Fibroblast of villous mesenchyme (primary cell): Measurements from ENCODE around the gene C8B. TPM values are rescaled to one million over a fixed set of nuclear protein-coding genes. Genes with fewer than 3 reads are reported as not detected.

Experiments used
- DNase-seq: peaks from one replicate; pipeline ENCODE4 v3.0.0-alpha.2; 2010; ENCODE audit warnings: low read depth
- H3K4me3 ChIP-seq: 2 replicates; pipeline ENCODE4 v1.5.1; 2011; ENCODE audit warnings: low read depth, mild to moderate bottlenecking, low read length
- total RNA-seq: library from RNA; depleted of rRNA; stranded (reverse); fragments of >200 nt; gene quantifications from 2 replicates; pipeline ENCODE4 v1.2.3, GENCODE V29; 2012
- TF ChIP-seq, protein P1 (sequence below): IDR thresholded peaks from 2 replicates; pipeline ENCODE4 v1.5.1; 2012; ENCODE audit warnings: low read depth, mild to moderate bottlenecking, low read length; ENCODE audit not compliant: insufficient read depth

Gene C8B
- total RNA-seq, 1 donor: not detected

DNA sequence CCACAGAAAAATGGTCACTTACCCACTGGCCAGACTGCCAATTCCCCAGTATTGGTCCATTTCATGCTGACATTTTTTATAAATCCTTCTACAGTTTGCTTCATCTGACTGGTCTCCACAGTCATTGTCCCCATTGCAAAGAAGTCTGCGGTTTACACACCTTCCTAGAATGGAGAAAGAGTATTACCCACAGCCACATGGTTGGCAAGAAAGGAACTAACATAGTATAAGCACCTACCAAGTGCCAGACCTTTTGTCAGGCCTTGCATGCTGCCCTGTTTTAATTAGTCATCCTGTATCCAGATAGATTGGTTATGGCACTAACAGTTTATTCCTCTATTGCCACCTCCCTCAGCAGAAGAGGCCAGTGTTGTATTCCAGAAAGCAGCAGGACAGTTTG lies 11.2 kb downstream of the C8B start:
- DNase-seq: no peak
- no peak overlapping the region for H3K4me3 ChIP-seq
- TF ChIP-seq, protein P1, sequence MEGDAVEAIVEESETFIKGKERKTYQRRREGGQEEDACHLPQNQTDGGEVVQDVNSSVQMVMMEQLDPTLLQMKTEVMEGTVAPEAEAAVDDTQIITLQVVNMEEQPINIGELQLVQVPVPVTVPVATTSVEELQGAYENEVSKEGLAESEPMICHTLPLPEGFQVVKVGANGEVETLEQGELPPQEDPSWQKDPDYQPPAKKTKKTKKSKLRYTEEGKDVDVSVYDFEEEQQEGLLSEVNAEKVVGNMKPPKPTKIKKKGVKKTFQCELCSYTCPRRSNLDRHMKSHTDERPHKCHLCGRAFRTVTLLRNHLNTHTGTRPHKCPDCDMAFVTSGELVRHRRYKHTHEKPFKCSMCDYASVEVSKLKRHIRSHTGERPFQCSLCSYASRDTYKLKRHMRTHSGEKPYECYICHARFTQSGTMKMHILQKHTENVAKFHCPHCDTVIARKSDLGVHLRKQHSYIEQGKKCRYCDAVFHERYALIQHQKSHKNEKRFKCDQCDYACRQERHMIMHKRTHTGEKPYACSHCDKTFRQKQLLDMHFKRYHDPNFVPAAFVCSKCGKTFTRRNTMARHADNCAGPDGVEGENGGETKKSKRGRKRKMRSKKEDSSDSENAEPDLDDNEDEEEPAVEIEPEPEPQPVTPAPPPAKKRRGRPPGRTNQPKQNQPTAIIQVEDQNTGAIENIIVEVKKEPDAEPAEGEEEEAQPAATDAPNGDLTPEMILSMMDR: no peak

DNA sequence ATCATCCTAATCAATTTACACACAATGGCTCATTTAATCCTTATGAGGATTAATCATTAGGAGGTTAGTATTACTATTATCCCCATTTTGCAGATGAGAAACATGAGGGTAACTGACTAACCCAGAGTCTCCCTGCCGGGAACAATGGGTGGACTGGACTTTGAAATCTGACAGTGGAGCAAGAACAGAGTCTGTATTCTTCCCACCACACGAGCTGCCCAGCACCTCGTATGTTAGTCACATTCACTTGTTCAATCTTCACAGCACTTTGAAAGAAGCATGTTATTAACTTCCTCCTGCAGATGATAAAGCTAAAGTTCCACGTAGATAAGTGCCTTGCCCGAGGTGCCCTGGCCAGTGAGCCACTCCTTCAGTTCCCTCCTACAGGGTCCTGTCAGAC lies 12.4 kb downstream of the C8B start:
- no peak for DNase-seq
- TF ChIP-seq, protein P1: no peak
- no peak overlapping the region for H3K4me3 ChIP-seq

DNA sequence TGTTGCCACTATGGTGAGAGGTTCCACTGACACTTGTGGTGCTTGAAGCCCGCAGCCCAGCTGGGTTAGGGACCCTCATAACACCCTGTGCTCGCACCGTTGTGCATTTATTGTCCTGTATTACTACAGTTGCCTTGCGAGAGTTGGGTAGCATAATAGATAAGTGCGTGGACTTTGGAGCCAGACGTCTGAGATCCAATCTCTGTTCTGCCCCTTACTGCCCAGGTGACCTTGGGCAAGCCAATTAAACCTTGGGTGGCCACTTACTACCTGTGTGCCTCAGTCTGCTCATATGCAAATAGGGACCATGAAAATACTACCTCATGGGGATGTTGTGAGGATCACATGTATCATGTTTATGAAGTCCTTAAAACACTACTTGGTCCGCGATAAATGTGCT lies 13.3 kb downstream of the C8B start:
- H3K4me3 ChIP-seq: no peak overlapping the region
- TF ChIP-seq, protein P1: no peak
- DNase-seq: no peak

DNA sequence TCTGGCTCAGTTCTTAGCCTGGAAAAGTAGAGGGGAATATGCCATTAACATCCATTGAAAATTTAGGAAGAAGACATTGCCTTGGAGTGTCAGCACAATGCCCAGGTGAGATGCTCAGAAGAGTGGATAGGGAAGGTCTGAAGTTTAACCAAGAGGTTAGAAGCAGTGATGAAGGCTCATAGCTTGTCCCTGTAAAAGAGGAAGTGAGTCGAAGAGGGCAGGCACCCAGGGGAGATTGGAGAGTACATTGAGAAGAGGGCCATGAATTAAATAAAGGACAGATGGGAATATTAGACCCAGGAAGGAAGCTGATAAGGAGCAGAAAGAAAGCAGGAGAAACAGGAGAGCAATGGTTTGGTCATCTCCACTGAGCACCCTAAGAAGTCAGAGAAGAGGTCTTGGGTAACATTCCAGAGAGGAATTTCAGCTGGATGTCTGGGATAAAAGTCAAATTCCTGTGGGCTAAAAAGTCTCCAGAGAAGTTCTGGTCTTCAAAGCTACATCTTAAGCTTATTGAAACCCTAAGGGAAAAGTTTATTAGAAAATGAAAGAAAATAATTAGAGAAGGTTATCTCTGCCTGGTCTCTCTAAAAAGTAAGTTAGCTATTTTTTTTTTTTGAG lies 17.3 kb downstream of the C8B start:
- H3K4me3 ChIP-seq: no peak overlapping the region
- TF ChIP-seq, protein P1: no peak
- DNase-seq: no peak

DNA sequence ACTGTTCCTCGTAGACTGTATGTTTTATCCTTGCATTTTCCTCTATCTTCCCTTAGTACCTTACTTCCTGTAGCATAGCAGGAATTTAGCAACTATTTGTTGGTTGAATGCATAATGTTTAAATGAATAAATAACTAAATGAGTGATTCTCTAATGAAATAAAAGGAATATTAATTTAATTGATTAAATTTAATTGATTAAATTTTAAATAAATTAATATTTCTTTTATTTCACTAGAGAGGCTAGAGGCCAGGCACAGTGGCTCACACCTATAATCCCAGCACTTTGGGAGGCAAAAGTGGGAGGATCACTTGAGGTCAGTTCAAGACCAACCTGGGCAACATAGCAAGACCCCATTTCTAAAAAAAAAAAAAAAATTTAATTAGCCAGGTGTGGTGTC lies 25.8 kb downstream of the C8B start:
- TF ChIP-seq, protein P1: no peak
- no peak overlapping the region for H3K4me3 ChIP-seq
- no peak for DNase-seq

DNA sequence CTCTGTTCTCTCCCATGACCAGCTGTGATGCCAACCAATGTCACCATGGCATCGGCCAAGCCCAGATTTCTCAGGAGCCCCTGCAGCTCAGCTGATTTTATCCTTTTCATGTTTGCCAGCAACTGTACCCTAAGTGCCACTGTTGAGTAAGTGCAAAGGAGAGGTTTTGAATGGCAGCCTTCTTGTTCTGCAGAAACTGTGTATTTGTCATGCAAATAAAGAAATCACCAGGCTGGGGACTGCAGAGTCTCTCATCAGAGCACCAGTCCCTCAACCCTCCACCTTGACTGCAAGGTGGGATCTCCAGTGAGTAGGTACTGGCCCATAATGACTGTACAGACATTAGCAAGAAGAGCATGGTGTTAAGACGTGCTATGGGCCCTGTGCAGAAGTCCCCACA lies 26.6 kb downstream of the C8B start:
- TF ChIP-seq, protein P1: no peak
- no peak for DNase-seq
- no peak overlapping the region for H3K4me3 ChIP-seq

DNA sequence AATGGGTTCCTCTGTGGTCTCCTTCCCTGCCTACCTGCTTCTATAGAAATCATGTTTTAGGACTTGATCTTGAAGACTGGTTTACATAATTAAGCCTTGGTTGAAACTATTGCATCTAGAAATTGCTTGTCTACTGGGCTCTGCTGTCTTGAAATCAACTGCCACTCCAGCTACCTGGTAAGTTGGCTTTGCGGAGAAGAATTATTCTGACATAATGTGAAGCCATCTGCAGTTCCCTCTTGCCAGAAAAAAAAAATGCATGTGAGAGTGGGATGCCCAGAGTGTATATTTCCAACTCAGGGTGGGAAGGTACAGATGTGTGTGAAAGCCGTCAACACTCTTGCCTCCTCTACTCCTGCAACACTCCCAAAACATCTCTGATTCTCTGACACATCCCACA lies 27.2 kb downstream of the C8B start:
- no peak overlapping the region for H3K4me3 ChIP-seq
- TF ChIP-seq, protein P1: no peak
- DNase-seq: no peak
